ENCODE data around the gene NOL6. TPM values are rescaled to one million over a fixed set of nuclear protein-coding genes. Genes with fewer than 3 reads are reported as not detected.

Gene NOL6
- total and polyA plus RNA-seq, 2 experiments from 2014 or later: 25.0 to 58.4 TPM

DNA sequence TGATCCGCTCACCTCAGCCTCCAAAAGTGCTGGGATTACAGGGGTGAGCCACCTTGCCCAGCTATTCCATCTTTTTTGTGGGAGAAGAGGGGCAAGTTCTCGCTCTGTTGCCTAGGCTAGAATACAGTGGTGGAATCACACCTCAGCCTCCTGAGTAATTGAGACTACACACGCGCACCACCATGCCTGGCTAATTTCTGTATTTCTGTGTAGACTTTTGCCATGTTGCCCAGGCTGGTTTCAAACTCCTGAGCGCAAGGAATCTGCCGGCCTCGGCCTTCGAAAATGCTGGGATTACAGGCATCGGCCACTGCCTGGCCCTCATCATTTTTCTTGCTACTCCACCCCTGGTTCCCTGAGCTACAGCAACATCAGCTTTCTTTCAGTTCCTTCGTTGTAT lies 2.8 kb upstream of the NOL6 start:
- no peak overlapping the region for H3K4me3 ChIP-seq
- no peaks in the 10 kb centered on the region for H3K27me3 ChIP-seq (ENCODE audit: insufficient read depth)
- H3K9me2 ChIP-seq (ENCODE audit: insufficient read depth): no peaks in the 10 kb centered on the region
- no peak overlapping the region for H2AFZ ChIP-seq
- Mint-ChIP-seq H3K27me3 (ENCODE audit: insufficient read depth, low read depth, poor library complexity) (peaks cover 5% of the 10 kb centered on the region), H3K36me3 (ENCODE audit: low read depth) (peaks cover 14% of the 10 kb centered on the region), H3K27ac (no peak overlapping the region; the same call in 1 of the 2 replicates), H3K4me1 (peaks cover 4% of the 10 kb centered on the region; the same call in 1 of the 3 replicates), H3K9me3 (no peaks in the 10 kb centered on the region), H3K4me3 (no peak overlapping the region)
- DNase-seq (ENCODE audit: low spot score): no peak
- H3F3A ChIP-seq (replicated peaks; ENCODE audit: low read depth): 0 out of 2 replicates have a peak, but pooled peaks cover 3% of the 10 kb centered on the region
- no peak overlapping the region for H3K4me2 ChIP-seq
- no peak overlapping the region for H3K27ac ChIP-seq (ENCODE audit: low read depth)
- H3K36me3 ChIP-seq (ENCODE audit: insufficient read depth): 0 out of 2 replicates have a peak, but pooled peaks cover 4% of the 10 kb centered on the region
- H3K79me2 ChIP-seq (replicated peaks; ENCODE audit: insufficient read depth): peaks cover 21% of the 10 kb centered on the region
- TF ChIP-seq, protein P1, sequence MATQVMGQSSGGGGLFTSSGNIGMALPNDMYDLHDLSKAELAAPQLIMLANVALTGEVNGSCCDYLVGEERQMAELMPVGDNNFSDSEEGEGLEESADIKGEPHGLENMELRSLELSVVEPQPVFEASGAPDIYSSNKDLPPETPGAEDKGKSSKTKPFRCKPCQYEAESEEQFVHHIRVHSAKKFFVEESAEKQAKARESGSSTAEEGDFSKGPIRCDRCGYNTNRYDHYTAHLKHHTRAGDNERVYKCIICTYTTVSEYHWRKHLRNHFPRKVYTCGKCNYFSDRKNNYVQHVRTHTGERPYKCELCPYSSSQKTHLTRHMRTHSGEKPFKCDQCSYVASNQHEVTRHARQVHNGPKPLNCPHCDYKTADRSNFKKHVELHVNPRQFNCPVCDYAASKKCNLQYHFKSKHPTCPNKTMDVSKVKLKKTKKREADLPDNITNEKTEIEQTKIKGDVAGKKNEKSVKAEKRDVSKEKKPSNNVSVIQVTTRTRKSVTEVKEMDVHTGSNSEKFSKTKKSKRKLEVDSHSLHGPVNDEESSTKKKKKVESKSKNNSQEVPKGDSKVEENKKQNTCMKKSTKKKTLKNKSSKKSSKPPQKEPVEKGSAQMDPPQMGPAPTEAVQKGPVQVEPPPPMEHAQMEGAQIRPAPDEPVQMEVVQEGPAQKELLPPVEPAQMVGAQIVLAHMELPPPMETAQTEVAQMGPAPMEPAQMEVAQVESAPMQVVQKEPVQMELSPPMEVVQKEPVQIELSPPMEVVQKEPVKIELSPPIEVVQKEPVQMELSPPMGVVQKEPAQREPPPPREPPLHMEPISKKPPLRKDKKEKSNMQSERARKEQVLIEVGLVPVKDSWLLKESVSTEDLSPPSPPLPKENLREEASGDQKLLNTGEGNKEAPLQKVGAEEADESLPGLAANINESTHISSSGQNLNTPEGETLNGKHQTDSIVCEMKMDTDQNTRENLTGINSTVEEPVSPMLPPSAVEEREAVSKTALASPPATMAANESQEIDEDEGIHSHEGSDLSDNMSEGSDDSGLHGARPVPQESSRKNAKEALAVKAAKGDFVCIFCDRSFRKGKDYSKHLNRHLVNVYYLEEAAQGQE (IDR thresholded peaks at IDR 0.05; ENCODE audit: unreplicated experiment): no peak
- no peak for TF ChIP-seq JUNB (IDR thresholded peaks at IDR 0.05; ENCODE audit: unreplicated experiment)
- no peak for TF ChIP-seq ETS1 (IDR thresholded peaks at IDR 0.05)
- no peak for TF ChIP-seq CREB1 (CRISPR knock-in tag; IDR thresholded peaks at IDR 0.05; ENCODE audit: low read depth)
- no peak for TF ChIP-seq EZH2phosphoT487 (IDR thresholded peaks at IDR 0.05; ENCODE audit: unreplicated experiment)
- TF ChIP-seq ZNF331 (CRISPR knock-in tag; IDR thresholded peaks at IDR 0.05; ENCODE audit: low read depth): no peak
- TF ChIP-seq POLR2AphosphoS5 (IDR thresholded peaks at IDR 0.05; ENCODE audit: low read depth): no peak
- TF ChIP-seq, protein P2, sequence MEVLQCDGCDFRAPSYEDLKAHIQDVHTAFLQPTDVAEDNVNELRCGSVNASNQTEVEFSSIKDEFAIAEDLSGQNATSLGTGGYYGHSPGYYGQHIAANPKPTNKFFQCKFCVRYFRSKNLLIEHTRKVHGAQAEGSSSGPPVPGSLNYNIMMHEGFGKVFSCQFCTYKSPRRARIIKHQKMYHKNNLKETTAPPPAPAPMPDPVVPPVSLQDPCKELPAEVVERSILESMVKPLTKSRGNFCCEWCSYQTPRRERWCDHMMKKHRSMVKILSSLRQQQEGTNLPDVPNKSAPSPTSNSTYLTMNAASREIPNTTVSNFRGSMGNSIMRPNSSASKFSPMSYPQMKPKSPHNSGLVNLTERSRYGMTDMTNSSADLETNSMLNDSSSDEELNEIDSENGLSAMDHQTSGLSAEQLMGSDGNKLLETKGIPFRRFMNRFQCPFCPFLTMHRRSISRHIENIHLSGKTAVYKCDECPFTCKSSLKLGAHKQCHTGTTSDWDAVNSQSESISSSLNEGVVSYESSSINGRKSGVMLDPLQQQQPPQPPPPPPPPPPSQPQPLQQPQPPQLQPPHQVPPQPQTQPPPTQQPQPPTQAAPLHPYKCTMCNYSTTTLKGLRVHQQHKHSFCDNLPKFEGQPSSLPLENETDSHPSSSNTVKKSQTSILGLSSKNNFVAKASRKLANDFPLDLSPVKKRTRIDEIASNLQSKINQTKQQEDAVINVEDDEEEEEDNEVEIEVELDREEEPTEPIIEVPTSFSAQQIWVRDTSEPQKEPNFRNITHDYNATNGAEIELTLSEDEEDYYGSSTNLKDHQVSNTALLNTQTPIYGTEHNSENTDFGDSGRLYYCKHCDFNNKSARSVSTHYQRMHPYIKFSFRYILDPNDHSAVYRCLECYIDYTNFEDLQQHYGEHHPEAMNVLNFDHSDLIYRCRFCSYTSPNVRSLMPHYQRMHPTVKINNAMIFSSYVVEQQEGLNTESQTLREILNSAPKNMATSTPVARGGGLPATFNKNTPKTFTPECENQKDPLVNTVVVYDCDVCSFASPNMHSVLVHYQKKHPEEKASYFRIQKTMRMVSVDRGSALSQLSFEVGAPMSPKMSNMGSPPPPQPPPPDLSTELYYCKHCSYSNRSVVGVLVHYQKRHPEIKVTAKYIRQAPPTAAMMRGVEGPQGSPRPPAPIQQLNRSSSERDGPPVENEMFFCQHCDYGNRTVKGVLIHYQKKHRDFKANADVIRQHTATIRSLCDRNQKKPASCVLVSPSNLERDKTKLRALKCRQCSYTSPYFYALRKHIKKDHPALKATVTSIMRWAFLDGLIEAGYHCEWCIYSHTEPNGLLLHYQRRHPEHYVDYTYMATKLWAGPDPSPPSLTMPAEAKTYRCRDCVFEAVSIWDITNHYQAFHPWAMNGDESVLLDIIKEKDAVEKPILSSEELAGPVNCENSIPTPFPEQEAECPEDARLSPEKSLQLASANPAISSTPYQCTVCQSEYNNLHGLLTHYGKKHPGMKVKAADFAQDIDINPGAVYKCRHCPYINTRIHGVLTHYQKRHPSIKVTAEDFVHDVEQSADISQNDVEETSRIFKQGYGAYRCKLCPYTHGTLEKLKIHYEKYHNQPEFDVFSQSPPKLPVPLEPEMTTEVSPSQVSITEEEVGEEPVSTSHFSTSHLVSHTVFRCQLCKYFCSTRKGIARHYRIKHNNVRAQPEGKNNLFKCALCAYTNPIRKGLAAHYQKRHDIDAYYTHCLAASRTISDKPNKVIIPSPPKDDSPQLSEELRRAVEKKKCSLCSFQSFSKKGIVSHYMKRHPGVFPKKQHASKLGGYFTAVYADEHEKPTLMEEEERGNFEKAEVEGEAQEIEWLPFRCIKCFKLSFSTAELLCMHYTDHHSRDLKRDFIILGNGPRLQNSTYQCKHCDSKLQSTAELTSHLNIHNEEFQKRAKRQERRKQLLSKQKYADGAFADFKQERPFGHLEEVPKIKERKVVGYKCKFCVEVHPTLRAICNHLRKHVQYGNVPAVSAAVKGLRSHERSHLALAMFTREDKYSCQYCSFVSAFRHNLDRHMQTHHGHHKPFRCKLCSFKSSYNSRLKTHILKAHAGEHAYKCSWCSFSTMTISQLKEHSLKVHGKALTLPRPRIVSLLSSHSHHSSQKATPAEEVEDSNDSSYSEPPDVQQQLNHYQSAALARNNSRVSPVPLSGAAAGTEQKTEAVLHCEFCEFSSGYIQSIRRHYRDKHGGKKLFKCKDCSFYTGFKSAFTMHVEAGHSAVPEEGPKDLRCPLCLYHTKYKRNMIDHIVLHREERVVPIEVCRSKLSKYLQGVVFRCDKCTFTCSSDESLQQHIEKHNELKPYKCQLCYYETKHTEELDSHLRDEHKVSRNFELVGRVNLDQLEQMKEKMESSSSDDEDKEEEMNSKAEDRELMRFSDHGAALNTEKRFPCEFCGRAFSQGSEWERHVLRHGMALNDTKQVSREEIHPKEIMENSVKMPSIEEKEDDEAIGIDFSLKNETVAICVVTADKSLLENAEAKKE (CRISPR knock-in tag; IDR thresholded peaks at IDR 0.05): no peak
- no peak for TF ChIP-seq CTCF (conservative IDR thresholded peaks at IDR 0.05; ENCODE audit: low read depth in 2 of 2)
- TF ChIP-seq NANOG (IDR thresholded peaks at IDR 0.05; ENCODE audit: borderline replicate concordance): no peak
- TF ChIP-seq STAT1 (IDR thresholded peaks at IDR 0.05; ENCODE audit: unreplicated experiment): no peak
- no peak for TF ChIP-seq ZNF114 (CRISPR knock-in tag; IDR thresholded peaks at IDR 0.05)
- TF ChIP-seq EZH2 (IDR thresholded peaks at IDR 0.05; ENCODE audit: low read depth, unreplicated experiment): no peak
- H4K20me1 ChIP-seq (replicated peaks; ENCODE audit: insufficient read depth): no peaks in the 10 kb centered on the region
- ATAC-seq: no peak
- peaks cover 4% of the 10 kb centered on the region; the same call in 1 of the 2 replicates for H3K4me1 ChIP-seq (ENCODE audit: insufficient read depth)

All from GM23338 (cell line).